Inflammatory macrophage treated with lipopolysaccharide for 4 hours (primary cell): Measurements from ENCODE around the gene ST8SIA6.

Experiments
- DNase-seq: peaks from one replicate; pipeline ENCODE4 v3.0.0-alpha.2; 2020

The ST8SIA6 gene

DNA sequence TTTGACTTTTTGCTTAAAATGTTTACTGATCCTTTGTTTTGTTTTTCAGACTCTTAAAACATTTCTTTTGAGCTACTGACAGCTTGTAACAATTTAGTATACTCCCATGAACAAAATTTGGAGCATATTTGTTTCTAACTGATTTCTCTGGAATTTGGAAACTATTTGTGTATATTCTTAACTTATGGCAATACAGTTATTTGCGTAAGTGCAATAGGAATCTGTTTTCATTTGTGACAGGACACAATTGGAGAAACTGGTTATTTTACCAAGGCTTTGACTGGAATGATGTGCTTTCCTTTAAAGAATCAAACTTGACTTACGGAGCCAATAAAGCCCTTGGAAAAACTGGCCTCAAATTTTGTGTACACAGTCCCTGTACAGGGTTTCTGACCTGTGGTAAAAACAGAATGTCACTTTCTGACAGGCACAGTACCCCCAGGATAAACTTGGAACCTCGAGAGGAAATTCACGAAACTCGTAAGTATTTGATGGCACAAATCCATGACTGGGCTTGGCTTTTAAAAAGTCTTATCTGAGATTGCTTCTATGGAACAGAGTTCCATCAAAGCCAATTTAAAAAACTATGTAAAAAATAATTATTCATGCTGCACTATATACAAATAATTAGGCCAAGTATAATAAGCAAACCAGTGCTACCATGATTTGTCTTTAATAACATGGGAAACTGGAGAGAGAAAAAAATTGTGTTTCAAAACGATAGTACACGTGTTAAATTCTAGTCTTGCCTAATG lies 70.4 kb downstream of the ST8SIA6 start:
- no peak for DNase-seq

DNA sequence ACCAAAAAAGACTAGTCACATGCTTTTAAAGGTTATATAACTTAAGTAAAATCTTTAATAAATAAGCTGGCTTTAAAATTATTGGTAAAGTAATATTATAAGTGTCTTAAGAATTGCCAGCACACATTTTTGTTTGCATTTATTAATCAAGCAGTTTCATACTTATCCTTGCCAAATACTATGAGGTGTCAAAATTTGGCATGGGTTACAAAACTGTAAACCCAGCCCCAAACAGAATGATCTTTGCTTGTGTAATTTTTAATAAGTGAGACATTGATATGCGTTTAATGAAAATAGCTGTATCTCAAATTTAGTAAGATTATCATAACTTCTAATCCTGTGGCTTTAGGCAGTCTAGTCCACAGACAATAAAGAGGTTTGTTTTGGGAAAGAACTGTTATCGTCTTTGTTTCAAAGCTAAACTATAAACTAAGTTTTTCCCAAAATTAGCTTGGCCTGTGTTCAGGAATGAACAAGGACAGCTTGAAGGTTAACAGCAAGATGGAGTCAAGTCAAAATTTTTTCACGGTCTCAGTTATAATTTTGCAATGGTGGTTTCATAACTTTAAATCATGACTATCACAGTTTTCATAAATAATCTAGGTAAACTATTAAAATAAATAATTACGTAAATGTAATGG lies 72.8 kb downstream of the ST8SIA6 start:
- DNase-seq: no peak

DNA sequence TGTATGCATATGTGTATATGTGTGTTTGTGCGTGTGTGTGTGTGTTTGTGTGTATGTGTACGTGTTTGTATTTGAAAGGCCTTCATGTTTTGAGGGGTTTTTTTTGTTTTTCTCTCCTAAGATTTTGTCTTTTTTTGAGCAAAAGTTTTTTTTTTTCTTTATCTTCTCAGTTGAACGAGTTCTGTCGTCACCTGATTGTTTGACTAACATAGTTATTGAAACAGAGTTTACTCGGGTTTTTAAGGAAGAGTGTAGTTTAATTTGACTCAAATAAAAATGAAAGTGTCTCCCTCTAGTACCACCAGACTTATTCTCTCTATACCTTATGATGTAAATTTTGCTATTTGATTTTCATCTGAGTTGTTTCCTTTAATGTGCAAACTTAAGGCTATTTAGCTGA lies 73.5 kb downstream of the ST8SIA6 start:
- no peak for DNase-seq

DNA sequence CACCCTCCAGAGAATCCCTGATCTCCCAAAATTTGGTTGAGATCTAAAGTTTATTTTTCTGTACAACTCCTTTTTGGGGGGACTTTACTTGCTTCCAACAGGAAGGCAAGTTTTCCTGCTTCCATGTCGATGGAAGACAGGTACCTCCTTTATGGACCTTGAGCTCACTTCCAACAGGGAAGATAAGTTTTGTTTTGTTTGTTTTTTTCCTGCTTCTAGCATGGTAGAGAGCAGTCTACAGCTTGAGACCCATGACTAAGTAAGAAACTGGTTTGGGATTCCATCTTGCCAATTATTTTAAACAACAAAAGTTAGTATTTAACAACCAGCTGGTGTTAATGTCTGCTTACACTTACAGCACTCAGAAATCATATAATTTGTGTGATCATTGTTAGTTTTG lies 74.4 kb downstream of the ST8SIA6 start:
- DNase-seq: no peak

DNA sequence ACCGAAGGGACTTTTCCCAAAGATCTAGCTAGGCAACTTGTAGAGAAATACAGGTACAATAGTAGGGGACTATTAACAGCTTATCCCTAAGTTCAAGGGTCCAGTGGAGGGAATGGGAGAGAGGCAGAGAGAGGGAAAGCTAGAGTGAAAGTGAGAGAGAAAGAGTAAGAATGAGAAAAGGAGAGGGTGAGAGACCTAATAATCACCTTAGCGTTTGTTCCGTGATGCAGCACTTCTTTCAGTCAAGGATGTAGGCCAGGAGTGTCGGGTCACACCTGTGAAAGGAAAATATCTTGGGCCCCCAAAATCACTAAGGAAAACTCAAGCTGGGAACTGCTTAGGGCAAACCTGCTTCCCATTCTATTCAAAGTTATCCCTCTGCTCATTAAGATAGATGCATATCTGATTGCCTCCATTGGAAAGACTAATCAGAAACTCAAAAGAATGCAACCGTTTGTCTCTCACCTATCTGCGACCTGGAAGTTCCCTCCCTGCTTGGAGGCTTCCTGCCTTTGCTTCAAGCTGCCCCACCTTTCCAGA lies 75.2 kb downstream of the ST8SIA6 start:
- no peak for DNase-seq

DNA sequence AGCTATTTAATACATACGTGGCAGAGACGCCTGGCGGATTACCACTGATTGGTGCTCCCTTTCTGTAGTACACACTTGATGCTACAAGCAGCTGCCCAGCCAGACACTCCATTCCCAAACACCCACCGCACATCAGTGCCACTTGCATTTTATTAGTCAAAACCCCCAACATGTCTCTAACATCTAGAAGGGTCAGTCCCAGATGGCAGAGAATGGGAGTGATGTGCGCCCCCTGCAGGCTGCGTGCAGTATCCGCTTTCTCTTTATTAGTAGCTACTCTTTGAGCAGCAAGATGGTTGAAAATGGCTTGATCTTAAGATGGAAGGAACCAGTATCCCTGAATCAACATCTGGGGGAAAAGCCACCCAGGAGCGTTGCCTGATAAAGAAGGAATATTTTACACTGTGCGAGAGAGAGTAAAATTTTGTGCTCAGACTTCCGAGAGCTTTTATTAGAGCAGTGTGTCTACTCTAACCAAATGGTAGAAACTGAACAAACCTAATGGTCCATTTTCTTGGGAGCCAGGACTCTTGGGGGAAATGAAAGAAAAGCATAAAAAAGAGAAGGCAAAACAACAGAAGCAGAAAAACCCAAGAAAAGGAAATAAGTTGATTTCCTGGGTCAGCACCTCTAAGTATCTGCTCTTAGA lies 78.3 kb downstream of the ST8SIA6 start:
- DNase-seq: peak; percentile 9

DNA sequence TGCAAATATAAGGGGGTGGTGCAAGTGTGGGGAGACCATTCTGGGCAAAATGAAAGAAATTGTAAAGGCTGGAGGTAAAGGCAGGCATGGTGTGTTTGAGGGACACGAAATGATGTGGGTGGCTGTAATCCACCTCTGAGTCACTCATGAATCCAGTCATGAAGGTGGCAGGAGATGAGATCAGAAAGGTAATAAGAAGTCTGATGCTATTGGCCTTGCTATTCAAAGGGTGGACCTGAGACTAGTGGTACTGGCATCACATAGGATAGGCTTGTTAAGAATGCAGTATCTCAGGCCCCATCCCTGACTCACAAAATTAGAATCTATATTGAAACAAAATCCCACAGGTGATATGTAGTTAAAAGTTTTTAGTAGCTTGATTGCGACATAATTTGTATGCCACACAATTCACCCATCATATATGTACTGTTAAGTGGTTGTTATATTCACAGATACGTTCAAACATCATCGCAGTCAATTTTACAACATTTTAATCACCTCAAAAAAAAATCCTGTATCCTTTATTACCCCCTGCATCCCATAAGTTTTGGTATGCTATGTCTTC lies 85.6 kb downstream of the ST8SIA6 start:
- DNase-seq: no peak

DNA sequence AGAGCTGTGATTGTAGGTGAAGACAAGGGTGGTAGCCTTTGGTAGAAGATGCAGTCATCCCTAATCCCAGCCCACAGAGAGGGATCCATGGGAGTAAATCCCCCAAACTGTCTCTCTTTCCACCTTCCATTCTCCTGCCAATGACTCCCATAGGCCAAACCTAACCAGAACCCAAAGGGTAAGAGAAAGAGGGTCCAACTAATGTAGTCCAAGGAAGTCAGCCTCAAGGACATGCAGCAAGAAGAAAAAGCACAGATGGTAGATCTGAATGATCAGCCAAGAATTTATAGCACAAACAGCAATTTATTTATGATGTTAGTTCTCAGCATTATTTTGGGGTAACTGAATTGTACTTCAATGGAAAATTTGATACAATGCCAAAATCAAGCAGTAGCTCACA lies 87.7 kb downstream of the ST8SIA6 start:
- DNase-seq: no peak

DNA sequence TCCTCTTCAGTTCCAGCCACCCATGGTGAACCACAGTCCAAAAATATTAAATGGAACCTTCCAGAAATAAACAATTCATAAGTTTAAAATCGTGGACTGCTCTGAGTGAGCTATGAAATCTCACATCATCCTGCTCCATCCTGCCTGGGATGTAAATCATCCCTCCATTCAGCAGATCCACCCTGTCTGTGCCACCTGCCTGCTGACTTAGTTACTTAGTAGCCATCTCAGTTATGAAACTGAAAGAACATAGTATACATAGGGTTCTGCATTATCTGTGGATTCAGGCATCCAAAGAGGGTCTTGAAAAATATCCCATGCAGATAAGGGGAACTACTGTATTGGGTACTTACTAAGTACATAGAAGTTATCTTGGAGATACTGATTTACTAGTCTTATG lies 89.0 kb downstream of the ST8SIA6 start:
- DNase-seq: no peak

DNA sequence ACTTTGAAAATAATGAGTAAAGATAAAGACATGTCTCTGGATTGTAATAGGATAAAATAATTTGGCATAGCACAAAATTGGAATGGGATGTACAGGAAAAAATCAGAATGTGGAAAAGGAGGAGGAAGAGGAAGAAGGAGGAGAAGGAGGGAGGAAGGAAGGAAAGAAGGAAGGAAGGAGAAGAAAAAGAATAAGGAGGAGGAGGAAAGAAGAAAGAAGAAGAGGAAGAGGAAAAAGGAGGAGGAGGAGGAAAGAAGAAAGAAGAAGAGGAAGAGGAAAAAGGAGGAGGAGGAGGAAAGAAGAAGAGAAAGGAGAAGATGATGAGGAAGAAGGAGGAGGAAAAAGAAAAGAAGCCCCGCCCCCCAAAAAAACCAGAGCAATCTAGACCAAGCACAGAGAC lies 95.9 kb downstream of the ST8SIA6 start:
- no peak for DNase-seq

DNA sequence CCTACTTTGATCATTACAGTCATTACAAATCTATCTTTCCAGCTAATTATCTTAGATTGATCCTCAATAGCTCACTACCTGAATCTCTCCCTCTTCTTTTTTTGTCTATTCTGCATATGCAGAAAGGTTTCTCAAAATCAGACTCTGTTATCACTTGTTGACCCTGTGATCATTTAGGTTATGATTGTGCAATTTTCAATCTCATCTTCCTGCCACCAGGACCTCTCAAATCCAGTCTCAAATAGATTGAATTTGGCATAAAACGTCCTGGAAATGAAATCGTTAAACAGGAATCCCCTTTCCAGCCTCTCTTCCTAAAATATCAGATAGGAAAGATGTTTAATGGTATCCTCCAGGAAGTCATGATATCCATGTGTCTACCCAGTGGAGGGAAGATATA lies 96.6 kb downstream of the ST8SIA6 start:
- no peak for DNase-seq

DNA sequence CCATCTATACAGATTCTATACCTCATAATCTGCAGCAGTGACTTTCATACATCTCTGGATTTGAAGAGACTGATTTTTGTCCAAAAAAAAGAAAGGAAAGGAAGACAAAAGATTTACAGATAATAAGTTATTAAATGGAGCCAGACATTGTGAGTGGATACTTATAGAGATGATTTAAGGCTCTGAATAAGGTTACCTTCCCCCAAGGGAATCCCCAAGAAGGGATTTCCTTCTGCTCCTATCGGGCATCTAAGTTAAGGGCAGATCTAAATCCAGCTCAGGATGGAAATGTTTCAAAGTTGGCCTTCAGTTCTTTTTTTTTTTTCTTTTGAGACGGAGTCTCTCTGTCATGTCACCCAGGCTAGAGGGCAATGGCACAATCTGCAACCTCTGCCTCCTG lies 97.6 kb downstream of the ST8SIA6 start:
- no peak for DNase-seq

DNA sequence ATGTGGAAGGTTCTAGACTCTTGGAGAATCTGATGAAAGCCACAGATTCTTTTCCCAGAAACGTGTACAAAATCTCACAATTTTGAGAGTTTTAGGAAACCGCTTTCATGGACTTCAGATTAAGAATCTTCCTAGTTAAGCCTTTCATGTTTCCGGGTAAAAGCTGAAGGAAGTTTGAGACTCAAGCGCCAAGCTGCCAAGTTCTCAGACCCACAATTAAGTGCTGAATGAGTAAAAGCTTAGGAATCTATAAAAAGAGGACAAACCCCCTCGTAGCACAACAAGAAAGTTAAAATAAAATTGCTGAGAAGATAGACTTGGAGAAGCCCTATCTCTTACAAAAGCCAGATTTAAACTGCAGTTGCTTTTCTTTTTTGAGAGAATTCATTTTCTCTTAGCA lies 99.6 kb downstream of the ST8SIA6 start:
- DNase-seq: no peak

DNA sequence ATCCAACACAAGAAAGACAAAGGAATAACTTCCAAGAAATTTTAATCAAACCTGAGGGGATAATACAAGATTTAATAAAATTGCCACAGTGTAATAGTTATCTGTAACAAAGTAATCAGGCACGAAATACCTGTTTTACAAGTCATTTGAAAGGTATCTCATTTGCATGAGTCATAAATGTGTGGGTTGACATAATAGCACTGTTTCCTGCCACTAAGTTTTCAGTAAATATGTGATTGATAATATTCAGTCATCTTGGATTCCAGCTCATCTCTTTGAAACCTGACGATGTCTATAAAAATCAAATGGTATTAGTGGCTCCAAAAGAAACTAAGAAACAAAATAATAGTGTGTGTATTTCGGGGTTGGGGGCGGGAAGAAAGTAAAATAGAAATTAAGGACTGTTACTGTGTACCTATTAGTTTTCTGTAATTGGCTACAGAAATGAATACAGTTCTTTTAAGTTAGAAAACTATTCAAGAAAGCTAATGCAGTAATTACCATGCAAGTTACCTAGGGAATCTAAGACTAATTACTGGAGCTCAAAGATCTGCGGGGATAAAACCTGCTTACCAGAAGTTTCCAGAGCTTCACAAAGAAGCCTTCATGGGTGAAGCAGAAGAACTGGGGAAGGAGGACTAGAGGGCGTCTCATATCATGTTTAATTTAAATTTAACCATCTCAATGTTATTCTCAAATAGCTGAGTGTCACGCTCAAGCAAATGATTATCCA lies 100.7 kb downstream of the ST8SIA6 start:
- no peak for DNase-seq

DNA sequence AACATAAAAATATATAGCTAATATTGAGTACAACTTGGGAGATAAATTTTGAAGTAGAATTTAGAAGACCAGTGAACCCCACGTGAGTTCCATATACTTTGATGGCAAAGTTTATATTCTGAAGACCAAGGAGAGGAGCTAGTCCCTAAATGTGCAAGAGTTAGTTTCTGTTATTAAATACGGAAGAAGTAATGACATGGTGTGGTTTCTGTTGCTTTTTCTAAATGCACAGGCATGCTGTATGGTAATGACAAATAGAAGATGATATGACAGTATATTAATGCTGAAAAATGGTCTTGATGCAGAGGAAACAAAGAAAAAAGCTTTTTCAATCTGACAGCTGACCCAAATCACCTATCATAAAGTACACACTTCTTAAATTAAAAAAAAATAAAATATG lies 101.8 kb downstream of the ST8SIA6 start:
- no peak for DNase-seq

DNA sequence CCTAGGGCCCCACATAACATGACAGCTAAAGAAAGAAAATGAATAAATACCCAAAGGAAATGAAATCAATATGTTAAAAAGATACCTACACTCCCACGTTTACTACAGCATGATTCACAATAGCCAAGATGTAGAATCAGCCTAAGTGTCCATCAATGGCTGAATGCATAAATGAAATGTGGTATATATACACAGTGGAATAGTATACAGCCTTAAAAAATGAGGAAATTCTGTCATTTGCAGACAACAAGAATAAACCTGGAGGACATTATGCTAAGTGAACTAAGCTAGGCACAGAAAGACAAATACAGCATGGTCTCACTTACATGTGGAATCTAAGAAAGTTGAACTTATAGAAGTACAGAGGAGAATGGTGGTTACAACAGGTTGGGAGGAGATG lies 102.9 kb downstream of the ST8SIA6 start:
- DNase-seq: no peak

DNA sequence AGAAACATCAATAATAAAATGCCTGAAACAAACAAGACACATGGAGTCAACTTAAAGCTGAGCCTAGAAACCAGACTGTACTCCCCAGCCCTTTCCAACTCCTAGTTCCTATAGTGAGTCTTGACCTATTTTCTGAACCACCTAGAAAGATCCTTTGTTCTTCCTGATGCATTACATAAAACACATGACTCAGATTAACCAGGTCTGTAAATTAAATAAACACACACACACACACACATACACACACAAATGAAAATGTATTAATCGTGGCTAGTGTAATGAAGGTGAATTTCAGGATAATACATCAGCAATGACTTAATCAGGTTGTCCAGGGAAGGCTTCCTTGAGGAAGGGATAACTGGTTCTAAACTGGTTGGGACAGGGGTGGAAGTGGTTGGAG lies 104.7 kb downstream of the ST8SIA6 start:
- no peak for DNase-seq

DNA sequence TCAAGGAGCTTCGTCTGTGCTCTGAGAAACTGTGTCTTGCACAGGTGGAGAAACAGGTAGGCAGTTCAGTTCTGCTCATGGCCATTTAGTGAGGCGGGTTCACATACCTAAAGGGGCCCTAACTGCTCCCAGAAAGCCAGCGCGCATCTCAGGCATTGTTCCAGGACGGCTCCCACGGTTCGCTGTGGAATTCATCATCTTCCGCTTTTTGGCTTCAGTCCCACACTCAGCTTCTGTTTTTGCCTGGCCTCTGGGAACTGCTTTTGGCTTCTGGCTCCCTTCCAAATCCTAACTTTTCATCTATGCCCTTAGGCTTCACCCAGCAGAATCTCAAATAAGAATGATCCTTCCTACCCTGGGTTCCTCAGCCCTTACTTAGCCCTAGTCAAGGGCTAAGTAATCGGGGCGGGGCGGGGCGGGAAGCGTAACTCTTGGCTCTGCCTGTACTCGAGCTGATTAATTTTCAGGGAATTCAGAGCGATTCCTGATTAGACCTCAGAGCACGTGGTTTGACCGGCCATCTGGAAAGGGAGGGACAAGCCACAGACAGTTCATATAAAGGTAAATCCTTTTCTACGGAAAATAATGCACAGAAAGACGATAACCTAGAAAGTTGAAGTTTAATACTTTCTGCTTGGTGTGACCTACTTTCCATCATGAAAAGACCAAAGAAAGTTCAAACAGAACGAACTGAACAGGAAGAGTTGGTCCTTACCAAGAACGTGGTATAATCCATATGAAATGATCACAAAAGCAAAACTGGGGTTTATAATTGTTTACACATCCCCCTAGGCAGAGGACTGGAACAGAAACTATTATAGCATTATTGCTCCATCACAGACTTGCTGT lies 105.7 kb downstream of the ST8SIA6 start:
- no peak for DNase-seq

DNA sequence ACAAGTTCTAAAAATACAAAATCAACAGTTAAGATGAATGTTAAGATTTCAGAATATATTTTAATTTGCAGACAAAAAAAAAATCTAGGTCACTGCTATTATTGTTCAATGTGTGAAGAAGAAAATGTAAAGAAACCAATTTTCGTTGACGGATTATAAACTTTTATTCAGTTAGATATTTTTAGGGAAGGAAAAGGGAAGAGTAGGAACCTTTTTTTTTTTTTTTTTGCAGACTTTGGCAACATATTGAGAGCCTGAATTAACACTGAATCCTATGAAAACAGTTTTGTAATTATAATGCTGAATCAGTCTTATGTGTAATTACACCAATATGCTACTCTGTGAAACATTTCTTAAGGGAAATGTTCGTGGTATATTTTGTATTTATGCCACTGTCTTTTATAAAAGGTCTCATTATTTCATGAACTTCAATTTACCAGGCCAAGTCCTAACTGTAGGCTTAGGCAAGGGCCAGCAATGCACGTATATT lies 106.3 kb downstream of the ST8SIA6 start:
- DNase-seq: no peak

DNA sequence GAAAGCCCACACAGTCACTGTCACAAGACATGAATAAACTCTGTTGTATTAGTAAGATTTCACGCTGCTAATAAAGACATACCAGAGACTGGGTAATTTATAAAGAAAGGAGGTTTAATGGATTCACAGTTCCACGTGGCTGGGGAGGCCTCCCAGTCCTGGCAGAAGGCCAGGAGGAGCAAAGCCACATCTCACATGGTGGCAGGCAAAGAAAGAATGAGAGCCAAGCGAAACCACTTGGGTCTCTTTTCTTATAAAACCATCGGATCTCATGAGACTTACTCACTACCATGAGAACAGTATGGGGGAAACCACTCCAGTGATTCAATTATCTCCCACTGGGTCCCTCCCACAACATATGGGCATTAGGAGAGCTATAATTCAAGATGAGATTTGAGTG lies 110.2 kb downstream of the ST8SIA6 start:
- no peak for DNase-seq

DNA sequence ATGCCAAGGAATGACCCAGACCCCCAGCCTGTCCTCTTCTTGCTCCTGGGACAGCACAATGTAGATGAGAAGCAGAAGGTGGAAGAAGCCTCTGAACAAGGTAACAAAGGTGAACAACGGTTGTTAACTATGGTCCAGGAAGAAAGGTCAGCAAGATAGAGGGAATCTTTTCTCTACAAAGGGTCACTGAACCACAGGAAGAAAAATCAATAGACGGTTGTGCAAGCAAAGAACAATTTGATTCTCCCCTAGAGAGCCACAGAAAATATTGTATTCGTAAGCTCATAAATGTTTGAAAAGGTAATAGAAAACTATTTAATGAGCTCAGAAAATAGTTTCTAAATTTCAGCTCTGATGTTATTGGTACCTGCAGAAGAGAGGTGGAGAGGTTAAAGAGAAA lies 111.3 kb downstream of the ST8SIA6 start:
- DNase-seq: no peak
